K562 (cell line): ENCODE data around the gene RET. TPM values are rescaled to one million over a fixed set of nuclear protein-coding genes. Genes with fewer than 3 reads are reported as not detected.

Experiments
- ATAC-seq: fragments of 200-7000 bp; cut with Tn5 transposase; 3 replicates; pipeline ENCODE4 v1.9.1; 2020; ENCODE audit warnings: moderate library complexity
- BruUV-seq: library from RNA; stranded (reverse); fragments of 400-500 nt; replicated peaks from 2 replicates; lab custom pipeline; 2021; lab: Mats Ljungman, UMichigan
- CTCF ChIA-PET: fragments of 300-600 bp; formaldehyde crosslinking; extraction: SDS; loops from one replicate; lab custom pipeline; 2021; ENCODE audit warnings: low intra/inter-chr PET ratio; lab: Yijun Ruan, JAX
- POLR2A ChIA-PET: fragments of 300-600, 350-650 bp; sonication (Branson Sonifier 250); formaldehyde crosslinking; extraction: SDS; loops from one replicate; lab custom pipeline; 2021; ENCODE audit warnings: antibody characterized with exemption, inconsistent platforms; lab: Yijun Ruan, JAX
- DNase-seq, 4 experiments: peaks; one replicate each; pipeline versions ENCODE4 v3.0.0 to v3.0.0-alpha.2; 2011 to 2018; ENCODE audit warnings: low spot score in 3 of 4, mixed read lengths in 3 of 4; ENCODE audit errors: extremely low read depth in 1 of 4
- FAIRE-seq: peaks from 2 replicates; lab custom pipeline; 2011; peaks lifted over from hg19 to GRCh38; lab: Jason Lieb, UNC
- H2AFZ ChIP-seq: 2 replicates; pipeline ENCODE4 v1.6.0; 2011; ENCODE audit warnings: low read depth, low read length, control low read depth, inconsistent platforms
- H3K27ac ChIP-seq: fragments of 200-600 bp; 3 replicates; pipeline ENCODE4 v1.8.0; 2011; ENCODE audit warnings: low read depth, mild to moderate bottlenecking, control low read depth, inconsistent platforms, low read length, moderate library complexity, mixed read lengths; ENCODE audit errors: extremely low read depth
- H3K27me3 ChIP-seq, 2 experiments: fragments of 300-600 bp in 1 of 2; 2 replicates in 1 of 2; 3 replicates in 1 of 2; pipeline versions ENCODE4 v1.6.0 to v1.8.0; 2011; ENCODE audit warnings: inconsistent platforms in 2 of 2, low read length in 2 of 2, mild to moderate bottlenecking in 1 of 2, mixed read lengths in 1 of 2, moderate library complexity in 1 of 2; ENCODE audit not compliant: control insufficient read depth in 2 of 2, insufficient read depth in 2 of 2
- H3K36me3 ChIP-seq: fragments of 300-600 bp; 3 replicates; pipeline ENCODE4 v1.8.0; 2011; ENCODE audit warnings: mild to moderate bottlenecking, low read length, inconsistent platforms; ENCODE audit not compliant: control insufficient read depth, insufficient read depth
- H3K4me1 ChIP-seq, 2 experiments: fragments of 200-600 bp in 1 of 2; replicated peaks in 1 of 2; 2 replicates in 1 of 2; 3 replicates in 1 of 2; pipeline versions ENCODE4 v1.5.1 to v1.8.0; 2011; ENCODE audit warnings: inconsistent platforms in 2 of 2, low read length in 2 of 2, mild to moderate bottlenecking in 1 of 2, mixed read lengths in 1 of 2, moderate library complexity in 1 of 2; ENCODE audit not compliant: control insufficient read depth in 2 of 2, insufficient read depth in 2 of 2
- H3K4me2 ChIP-seq: 2 replicates; pipeline ENCODE4 v1.6.1; 2011; ENCODE audit warnings: low read length, control low read depth, inconsistent platforms, mixed read lengths; ENCODE audit not compliant: insufficient read depth
- H3K4me3 ChIP-seq: fragments of 200-600 bp; sonication (generic), shearing (Covaris generic); 2 replicates; pipeline ENCODE4 v1.5.1; 2016; ENCODE audit warnings: control low read depth, inconsistent platforms
- H3K79me2 ChIP-seq: fragments of 200-600 bp; 3 replicates; pipeline ENCODE4 v1.8.0; 2011; ENCODE audit warnings: low read length, inconsistent platforms; ENCODE audit not compliant: control insufficient read depth, insufficient read depth
- H3K9ac ChIP-seq, 2 experiments: 2 replicates each; pipeline versions ENCODE4 v1.6.0 to v1.6.1; 2011; ENCODE audit warnings: low read depth in 2 of 2, low read length in 2 of 2, control low read depth in 1 of 2, inconsistent platforms in 1 of 2, mild to moderate bottlenecking in 1 of 2, mixed read lengths in 1 of 2; ENCODE audit not compliant: insufficient read depth in 1 of 2
- H3K9me1 ChIP-seq: one replicate; pipeline ENCODE4 v1.6.0; 2011; ENCODE audit warnings: inconsistent platforms, mild to moderate bottlenecking, low read length, moderate library complexity; ENCODE audit not compliant: control insufficient read depth, insufficient read depth
- H3K9me3 ChIP-seq: replicated peaks from 2 replicates; pipeline ENCODE4 v1.5.1; 2011; ENCODE audit warnings: low read depth, low read length, inconsistent platforms; ENCODE audit not compliant: control insufficient read depth, insufficient read depth
- H4K20me1 ChIP-seq: replicated peaks from 2 replicates; pipeline ENCODE4 v1.6.1; 2011; ENCODE audit warnings: low read length, inconsistent platforms, mixed read lengths; ENCODE audit not compliant: control insufficient read depth, insufficient read depth
- CBFB ChIP-seq: sonication (generic); formaldehyde crosslinking; IDR thresholded peaks from 2 replicates; pipeline ENCODE4 v1.4.0; 2020; ENCODE audit warnings: mild to moderate bottlenecking, missing genetic modification reagents
- CEBPZ ChIP-seq: fragments of 150-350 bp; IDR thresholded peaks from 2 replicates; pipeline ENCODE4 v1.6.1; 2014; ENCODE audit warnings: low read depth, mild to moderate bottlenecking, low read length, borderline replicate concordance
- ESRRA ChIP-seq: fragments of 450-650 bp; IDR thresholded peaks from 2 replicates; pipeline ENCODE4 v1.6.1; 2014; ENCODE audit warnings: low read depth, mild to moderate bottlenecking, moderate library complexity, borderline replicate concordance
- POLR3A ChIP-seq: IDR thresholded peaks from 2 replicates; pipeline ENCODE4 v1.6.1; 2011; ENCODE audit warnings: borderline replicate concordance, mild to moderate bottlenecking, moderate library complexity; ENCODE audit not compliant: insufficient read length, insufficient read depth; ENCODE audit errors: extremely low read depth
- SFPQ ChIP-seq: fragments of 200-400 bp; formaldehyde crosslinking; IDR thresholded peaks from 2 replicates; pipeline ENCODE4 v1.6.1; 2017; ENCODE audit warnings: mild to moderate bottlenecking, low read depth, low read length, moderate library complexity
- ZNF165 ChIP-seq: fragments of 250-450 bp; sonication (Bioruptor Pico); IDR thresholded peaks from 2 replicates; pipeline ENCODE4 v1.4.0; 2020; ENCODE audit warnings: borderline replicate concordance
- ZNF407 ChIP-seq: fragments of 450-650 bp; IDR thresholded peaks from 2 replicates; pipeline ENCODE4 v1.6.1; 2016; ENCODE audit warnings: low read depth
- ZNF561 ChIP-seq: fragments of 450-650 bp; formaldehyde crosslinking; conservative IDR thresholded peaks from 2 replicates; pipeline ENCODE4 v1.4.0; 2020; ENCODE audit warnings: mild to moderate bottlenecking, moderate library complexity
- WGBS: fragments of 100-300 bp; shearing (Covaris generic); methylation state at CpG from one replicate; pipeline ENCODE4 v1.1.6; 2016; ENCODE audit warnings: low coverage, mixed read lengths; ENCODE audit not compliant: insufficient coverage; ENCODE audit errors: missing lambda C conversion rate; 5-methylcytosine and 5-hydroxymethylcytosine counted together
- in situ Hi-C: fragments of 300-500 bp; cut with MboI; formaldehyde crosslinking; loops from 4 replicates; pipeline ENCODE4 v1.15.0; 2018; ENCODE audit warnings: inconsistent platforms, mixed read lengths
- intact Hi-C: fragments of 100-400 bp; cut with micrococcal nuclease; formaldehyde crosslinking; loops from 2 replicates; pipeline ENCODE4 v1.14.2; 2022
- polyA plus RNA-seq, 8 experiments: library from polyadenylated mRNA; depleted of rRNA in 4 of 8; stranded (reverse) in 5 of 8; unstranded in 3 of 8; fragments of >200 nt; fragmentation: Nextera tagmentation in 2 of 8; fragmentation: Illumina TruSeq in 1 of 8; extraction: Ambion mirVana in 2 of 8; extraction: Trizol in 1 of 8; gene quantifications; 2 replicates each; pipeline versions ENCODE4 v1.2.1 to v1.2.3, GENCODE V29; 2011 to 2014; ENCODE audit warnings: inconsistent platforms in 1 of 8, missing spikeins in 1 of 8
- total RNA-seq, 7 experiments: library from RNA; depleted of rRNA in 6 of 7; stranded (reverse); fragments of >200 nt in 6 of 7; fragmentation: Illumina TruSeq in 2 of 7; extraction: Trizol in 2 of 7; gene quantifications; 2 replicates each; pipeline versions ENCODE4 v1.2.1 to v1.2.3, GENCODE V29; 2011 to 2021; ENCODE audit warnings: low replicate concordance in 1 of 7

RET gene
- total and polyA plus RNA-seq, 9 of the 15 experiments (the other 6 are each of a cell fraction or from before 2014, with no cell fraction given): 0.04 to 0.05 TPM; not detected in 7

- intact Hi-C loops: no loop called here
- Histone ChIP-seq H3K36me3 (no peaks in the 10 kb centered on the region; the same call in 2 of the 3 replicates), H4K20me1 (no peaks in the 10 kb centered on the region), H3K27ac (no peak overlapping the region), H3K9me3 (no peaks in the 10 kb centered on the region), H3K4me1 (peaks cover 0 to 9% of the 10 kb centered on the region in 2 experiments; a peak in 3 of 5 replicates), H3K9ac (no peak overlapping the region), H3K9me1 (no peaks in the 10 kb centered on the region), H3K27me3 (no peaks in the 10 kb centered on the region), H3K79me2 (no peaks in the 10 kb centered on the region), H3K4me2 (no peak overlapping the region), H3K4me3 (no peak overlapping the region), H2AFZ (no peak overlapping the region)
- ATAC-seq (no peak), FAIRE-seq (no peak), DNase-seq (no peak)
- no TSS peak for BruUV-seq
- CTCF ChIA-PET: no interaction called here
- 23% methylated on average over 1 of the region's 1 CpG for WGBS
- POLR2A ChIA-PET: no interaction called here
- in situ Hi-C loops: no loop called here
- TF ChIP-seq CEBPZ (no peak), ESRRA (no peak), SFPQ (no peak), ZNF407 (no peak), ZNF165 (CRISPR knock-in tag) (no peak), CBFB (CRISPR knock-in tag) (no peak), ZNF561 (CRISPR knock-in tag) (no peak), POLR3A (no peak)
Measured at GRCh38 chr10:43177595-43177994, 100.7 kb downstream of the RET start.
